ENCODE measurements around the gene DUSP6. TPM values are rescaled to one million over a fixed set of nuclear protein-coding genes. Genes with fewer than 3 reads are reported as not detected.

DUSP6 gene
- total and polyA plus RNA-seq, 9 of the 15 experiments (the other 6 are each of a cell fraction or from before 2014, with no cell fraction given), result 0.04 to 0.60 (median 0.08) TPM; not detected in 2

GRCh38 chr12:89343127-89343526 lies 9.2 kb downstream of the DUSP6 start:
- ATAC-seq (no peak), FAIRE-seq (no peak), DNase-seq (ENCODE audit: extremely low read depth in 1 of 4, low spot score in 3 of 4) (no peak)
- Histone ChIP-seq H3K9me3 (replicated peaks; ENCODE audit: control insufficient read depth, insufficient read depth, low read depth, low read length) (no peaks in the 10 kb centered on the region), H3K4me1 (replicated peaks in 1 of 2; ENCODE audit: control insufficient read depth in 2 of 2, insufficient read depth in 2 of 2, low read length in 2 of 2) (peaks cover 0 to 26% of the 10 kb centered on the region in 2 experiments; a peak in 4 of 5 replicates), H3K9ac (ENCODE audit: insufficient read depth in 1 of 2, low read depth in 2 of 2, low read length in 2 of 2) (no peak overlapping the region), H3K79me2 (ENCODE audit: control insufficient read depth, insufficient read depth, low read length) (no peaks in the 10 kb centered on the region), H3K27ac (ENCODE audit: extremely low read depth, low read depth, low read length) (no peak overlapping the region), H2AFZ (ENCODE audit: low read depth, low read length) (peak overlapping the region; percentile 44; the same call in 1 of the 2 replicates), H3K4me3 (no peak overlapping the region), H3K27me3 (ENCODE audit: control insufficient read depth in 2 of 2, insufficient read depth in 2 of 2, low read length in 2 of 2) (no peaks in the 10 kb centered on the region), H4K20me1 (replicated peaks; ENCODE audit: control insufficient read depth, insufficient read depth, low read length) (no peaks in the 10 kb centered on the region), H3K9me1 (ENCODE audit: control insufficient read depth, insufficient read depth, low read length) (no peaks in the 10 kb centered on the region), H3K4me2 (ENCODE audit: insufficient read depth, low read length) (no peak overlapping the region), H3K36me3 (ENCODE audit: control insufficient read depth, insufficient read depth, low read length) (no peaks in the 10 kb centered on the region)
- ChIA-PET CTCF (ENCODE audit: low intra/inter-chr PET ratio) (no interaction called here), POLR2A (interaction anchor here (0.8 kb wide), 1 partner anchor 11 kb away, joined by 3 read pairs; no protein-coding TSS in a partner anchor)
- TF ChIP-seq POLR2A (conservative IDR thresholded peaks at IDR 0.05), result no peak
- BruUV-seq (replicated peaks), result no TSS peak
- WGBS (ENCODE audit: insufficient coverage, low coverage, missing lambda C conversion rate), result 13% methylated on average over 3 of the region's 3 CpGs
- intact Hi-C loops (cut with micrococcal nuclease) (loop anchor here (5.0 kb wide), 1 partner anchor 49 kb away; no protein-coding TSS in a partner anchor), in situ Hi-C loops (cut with MboI) (no loop called here)

GRCh38 chr12:89340861-89341260 lies 11.4 kb downstream of the DUSP6 start:
- 0% methylated on average over 1 of the region's 1 CpG for WGBS (ENCODE audit: insufficient coverage, low coverage, missing lambda C conversion rate)
- H3K9me1 ChIP-seq (ENCODE audit: control insufficient read depth, insufficient read depth, low read length), result no peaks in the 10 kb centered on the region
- TF ChIP-seq ZNF586 (CRISPR knock-in tag; conservative IDR thresholded peaks at IDR 0.05) (no peak), ZKSCAN3 (CRISPR knock-in tag; IDR thresholded peaks at IDR 0.05) (no peak), CBX3 (IDR thresholded peaks at IDR 0.05; ENCODE audit: borderline replicate concordance in 1 of 2, low read length in 2 of 2) (no peak), ZBTB17 (CRISPR knock-in tag; IDR thresholded peaks at IDR 0.05) (no peak), RBM17 (IDR thresholded peaks at IDR 0.05; ENCODE audit: borderline replicate concordance, low read depth, low read length) (no peak), NFATC3 (IDR thresholded peaks at IDR 0.05) (no peak), ZC3H8 (IDR thresholded peaks at IDR 0.05) (no peak), ZNF347 (CRISPR knock-in tag; IDR thresholded peaks at IDR 0.05; ENCODE audit: low read depth) (no peak), THRAP3 (IDR thresholded peaks at IDR 0.05; ENCODE audit: borderline replicate concordance) (no peak), ZKSCAN8 (CRISPR knock-in tag; IDR thresholded peaks at IDR 0.05) (no peak)
- TF ChIP-seq, protein P1, sequence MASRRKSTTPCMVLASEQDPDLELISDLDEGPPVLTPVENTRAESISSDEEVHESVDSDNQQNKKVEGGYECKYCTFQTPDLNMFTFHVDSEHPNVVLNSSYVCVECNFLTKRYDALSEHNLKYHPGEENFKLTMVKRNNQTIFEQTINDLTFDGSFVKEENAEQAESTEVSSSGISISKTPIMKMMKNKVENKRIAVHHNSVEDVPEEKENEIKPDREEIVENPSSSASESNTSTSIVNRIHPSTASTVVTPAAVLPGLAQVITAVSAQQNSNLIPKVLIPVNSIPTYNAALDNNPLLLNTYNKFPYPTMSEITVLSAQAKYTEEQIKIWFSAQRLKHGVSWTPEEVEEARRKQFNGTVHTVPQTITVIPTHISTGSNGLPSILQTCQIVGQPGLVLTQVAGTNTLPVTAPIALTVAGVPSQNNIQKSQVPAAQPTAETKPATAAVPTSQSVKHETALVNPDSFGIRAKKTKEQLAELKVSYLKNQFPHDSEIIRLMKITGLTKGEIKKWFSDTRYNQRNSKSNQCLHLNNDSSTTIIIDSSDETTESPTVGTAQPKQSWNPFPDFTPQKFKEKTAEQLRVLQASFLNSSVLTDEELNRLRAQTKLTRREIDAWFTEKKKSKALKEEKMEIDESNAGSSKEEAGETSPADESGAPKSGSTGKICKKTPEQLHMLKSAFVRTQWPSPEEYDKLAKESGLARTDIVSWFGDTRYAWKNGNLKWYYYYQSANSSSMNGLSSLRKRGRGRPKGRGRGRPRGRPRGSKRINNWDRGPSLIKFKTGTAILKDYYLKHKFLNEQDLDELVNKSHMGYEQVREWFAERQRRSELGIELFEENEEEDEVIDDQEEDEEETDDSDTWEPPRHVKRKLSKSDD (conservative IDR thresholded peaks at IDR 0.05; ENCODE audit: low read length), result no peak
- TF ChIP-seq, protein P2, sequence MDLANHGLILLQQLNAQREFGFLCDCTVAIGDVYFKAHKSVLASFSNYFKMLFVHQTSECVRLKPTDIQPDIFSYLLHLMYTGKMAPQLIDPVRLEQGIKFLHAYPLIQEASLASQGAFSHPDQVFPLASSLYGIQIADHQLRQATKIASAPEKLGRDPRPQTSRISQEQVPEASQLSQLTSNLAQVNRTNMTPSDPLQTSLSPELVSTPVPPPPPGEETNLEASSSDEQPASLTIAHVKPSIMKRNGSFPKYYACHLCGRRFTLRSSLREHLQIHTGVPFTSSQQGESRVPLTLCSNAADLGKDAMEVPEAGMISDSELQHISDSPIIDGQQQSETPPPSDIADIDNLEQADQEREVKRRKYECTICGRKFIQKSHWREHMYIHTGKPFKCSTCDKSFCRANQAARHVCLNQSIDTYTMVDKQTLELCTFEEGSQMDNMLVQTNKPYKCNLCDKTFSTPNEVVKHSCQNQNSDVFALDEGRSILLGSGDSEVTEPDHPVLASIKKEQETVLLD (IDR thresholded peaks at IDR 0.05), result no peak
- FAIRE-seq (no peak), DNase-seq (ENCODE audit: extremely low read depth in 1 of 4, low spot score in 3 of 4) (no peak), ATAC-seq (no peak)
- no peaks in the 10 kb centered on the region for H4K20me1 ChIP-seq (replicated peaks; ENCODE audit: control insufficient read depth, insufficient read depth, low read length)
- H3K4me3 ChIP-seq, result no peak overlapping the region
- no peaks in the 10 kb centered on the region for H3K27me3 ChIP-seq (ENCODE audit: control insufficient read depth in 2 of 2, insufficient read depth in 2 of 2, low read length in 2 of 2)
- H3K9me3 ChIP-seq (replicated peaks; ENCODE audit: control insufficient read depth, insufficient read depth, low read depth, low read length), result no peaks in the 10 kb centered on the region
- H3K27ac ChIP-seq (ENCODE audit: extremely low read depth, low read depth, low read length), result no peak overlapping the region
- CTCF ChIA-PET (ENCODE audit: low intra/inter-chr PET ratio), result no interaction called here
- H3K79me2 ChIP-seq (ENCODE audit: control insufficient read depth, insufficient read depth, low read length), result no peaks in the 10 kb centered on the region
- H3K4me1 ChIP-seq (replicated peaks in 1 of 2; ENCODE audit: control insufficient read depth in 2 of 2, insufficient read depth in 2 of 2, low read length in 2 of 2), result peaks cover 0 to 13% of the 10 kb centered on the region in 2 experiments; a peak in 3 of 5 replicates
- H3K36me3 ChIP-seq (ENCODE audit: control insufficient read depth, insufficient read depth, low read length), result no peaks in the 10 kb centered on the region
- no TSS peak for BruUV-seq (replicated peaks)
- POLR2A ChIA-PET, result no interaction called here
- no peak overlapping the region for H2AFZ ChIP-seq (ENCODE audit: low read depth, low read length)
- intact Hi-C loops (cut with micrococcal nuclease), result loop anchor here (5.0 kb wide), 1 partner anchor 51 kb away; no protein-coding TSS in a partner anchor
- no peak overlapping the region for H3K9ac ChIP-seq (ENCODE audit: insufficient read depth in 1 of 2, low read depth in 2 of 2, low read length in 2 of 2)
- no peak overlapping the region for H3K4me2 ChIP-seq (ENCODE audit: insufficient read depth, low read length)
- in situ Hi-C loops (cut with MboI), result no loop called here

Measured in K562 (cell line).